ENCODE measurements around the gene COMMD7. TPM values are rescaled to one million over a fixed set of nuclear protein-coding genes. Genes with fewer than 3 reads are reported as not detected.

Gene COMMD7
- total and polyA plus RNA-seq, 9 of the 15 experiments (the other 6 are each of a cell fraction or from before 2014, with no cell fraction given): 11.9 to 69.1 (median 34.7) TPM

DNA sequence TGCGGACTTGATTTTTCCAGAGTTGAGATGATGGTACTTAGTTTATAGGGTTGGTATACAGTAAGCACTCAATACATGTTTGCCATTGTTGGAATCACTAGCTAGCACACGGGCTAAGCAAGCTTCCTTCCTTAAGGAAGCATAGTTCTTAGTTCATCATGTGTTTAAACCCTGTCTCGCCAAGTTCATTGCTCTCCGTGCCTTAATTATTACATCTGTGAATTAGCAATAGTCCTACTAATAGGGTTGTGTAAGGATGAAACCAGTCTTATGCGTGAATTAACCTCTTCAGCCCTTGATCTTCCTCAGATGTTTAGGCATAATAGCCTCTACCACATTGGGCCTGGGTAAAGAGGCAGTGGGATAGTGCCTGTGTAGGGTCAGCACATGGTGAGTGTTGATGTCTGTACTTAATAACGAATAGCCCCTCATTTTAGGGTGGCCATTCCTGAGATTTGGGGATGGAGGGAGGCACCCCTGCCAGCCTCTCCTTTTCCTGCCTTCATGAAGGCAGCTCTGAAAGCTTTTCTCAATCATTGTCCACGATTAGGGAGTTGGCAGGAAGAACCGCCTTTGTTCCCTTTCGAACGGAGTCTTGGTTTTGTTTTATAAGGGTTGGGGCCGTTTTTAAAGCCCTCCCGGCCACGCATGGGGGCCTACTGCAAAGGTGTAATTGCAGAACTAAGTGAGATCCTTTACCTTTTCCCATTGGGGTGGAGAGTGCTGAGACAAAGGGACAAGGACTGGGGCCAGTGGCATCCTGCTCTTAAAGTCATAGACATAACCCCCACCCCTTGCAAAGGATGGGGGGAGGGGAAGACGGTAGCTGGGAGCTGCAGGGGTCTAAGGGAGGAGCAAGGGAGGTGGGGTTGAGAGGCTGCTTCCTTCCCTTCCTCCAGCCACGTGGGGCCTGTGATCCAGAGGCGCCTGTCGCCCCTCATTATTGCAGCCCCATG, 21.0 kb upstream of the COMMD7 start (continued):
- TF ChIP-seq STAT6 (CRISPR knock-in tag; IDR thresholded peaks at IDR 0.05): 0 out of 2 replicates have a peak, but pooled peaks have one; percentile 51
- no peak for TF ChIP-seq KLF6 (CRISPR knock-in tag; IDR thresholded peaks at IDR 0.05; ENCODE audit: borderline replicate concordance)
- no peak for TF ChIP-seq NEUROD1 (IDR thresholded peaks at IDR 0.05; ENCODE audit: borderline replicate concordance, low read depth, low read length, partially characterized antibody)
- TF ChIP-seq NKRF (IDR thresholded peaks at IDR 0.05; ENCODE audit: borderline replicate concordance): peak; percentile 44; the same call in 1 of the 2 replicates
- TF ChIP-seq ASH1L (IDR thresholded peaks at IDR 0.05; ENCODE audit: borderline replicate concordance, low read depth, partially characterized antibody): no peak
- TF ChIP-seq MXD1 (CRISPR knock-in tag; IDR thresholded peaks at IDR 0.05; ENCODE audit: borderline replicate concordance, poor library complexity, severe bottlenecking): no peak
- TF ChIP-seq HEY1 (CRISPR knock-in tag; IDR thresholded peaks at IDR 0.05; ENCODE audit: borderline replicate concordance): no peak
- no peak for TF ChIP-seq RB1 (IDR thresholded peaks at IDR 0.05; ENCODE audit: low read depth)
- TF ChIP-seq HMGN3 (IDR thresholded peaks at IDR 0.05; ENCODE audit: borderline replicate concordance, extremely low read depth, insufficient read length, low read depth, low read length): no peak
- no peak for TF ChIP-seq PHF20 (IDR thresholded peaks at IDR 0.05; ENCODE audit: partially characterized antibody)
- no peak for TF ChIP-seq ZNF134 (CRISPR knock-in tag; conservative IDR thresholded peaks at IDR 0.05)
- no peak for TF ChIP-seq MIER1 (IDR thresholded peaks at IDR 0.05; ENCODE audit: low read depth)
- TF ChIP-seq SNRNP70 (optimal IDR thresholded peaks at IDR 0.05; ENCODE audit: low read depth, low read length): no peak
- TF ChIP-seq POLR2B (IDR thresholded peaks at IDR 0.05; ENCODE audit: low read depth, partially characterized antibody): no peak
- peak; percentile 55; the same call in 1 of the 2 replicates for TF ChIP-seq POLR2A (conservative IDR thresholded peaks at IDR 0.05)
- TF ChIP-seq PTTG1 (tag; IDR thresholded peaks at IDR 0.05; ENCODE audit: low read depth): no peak
- no peak for TF ChIP-seq SP2 (IDR thresholded peaks at IDR 0.05; ENCODE audit: extremely low read depth, low read depth, low read length, poor library complexity, severe bottlenecking)
- no peak for TF ChIP-seq ZEB2 (IDR thresholded peaks at IDR 0.05)
- no peak for TF ChIP-seq RBM39 (optimal IDR thresholded peaks at IDR 0.05; ENCODE audit: low read depth, low read length)
- no peak for TF ChIP-seq SUPT5H (IDR thresholded peaks at IDR 0.05)
- no peak for TF ChIP-seq ZNF583 (CRISPR knock-in tag; IDR thresholded peaks at IDR 0.05)
